Uterus (tissue), 2 donors: ENCODE results near the gene HPSE2.

Source experiments
- CTCF ChIP-seq, 4 experiments: fragments of 200-600 bp in 2 of 4; fragments of 450-650 bp in 2 of 4; sonication (generic) in 2 of 4; IDR thresholded peaks; one replicate each; pipeline ENCODE4 v1.5.1; 2016 to 2019; ENCODE audit warnings: antibody characterized with exemption in 4 of 4, mild to moderate bottlenecking in 2 of 4, moderate library complexity in 1 of 4
- POLR2A ChIP-seq, 2 donors: fragments of 450-650 bp; IDR thresholded peaks; one replicate each; pipeline ENCODE4 v1.6.1; 2016; ENCODE audit warnings: antibody characterized with exemption in 2 of 2, mild to moderate bottlenecking in 1 of 2, moderate library complexity in 1 of 2

GRCh38 chr10:99233000-99233688, 2.5 kb downstream of the HPSE2 start:
- TF ChIP-seq POLR2A (IDR thresholded peaks at IDR 0.05) = no peak
- TF ChIP-seq CTCF (IDR thresholded peaks at IDR 0.05) = no peak
